ENCODE measurements around the gene ANGPTL2. TPM values are rescaled to one million over a fixed set of nuclear protein-coding genes. Genes with fewer than 3 reads are reported as not detected.

Gene ANGPTL2
- total RNA-seq, 1 donor from 2014 or later = 4.9 TPM

DNA sequence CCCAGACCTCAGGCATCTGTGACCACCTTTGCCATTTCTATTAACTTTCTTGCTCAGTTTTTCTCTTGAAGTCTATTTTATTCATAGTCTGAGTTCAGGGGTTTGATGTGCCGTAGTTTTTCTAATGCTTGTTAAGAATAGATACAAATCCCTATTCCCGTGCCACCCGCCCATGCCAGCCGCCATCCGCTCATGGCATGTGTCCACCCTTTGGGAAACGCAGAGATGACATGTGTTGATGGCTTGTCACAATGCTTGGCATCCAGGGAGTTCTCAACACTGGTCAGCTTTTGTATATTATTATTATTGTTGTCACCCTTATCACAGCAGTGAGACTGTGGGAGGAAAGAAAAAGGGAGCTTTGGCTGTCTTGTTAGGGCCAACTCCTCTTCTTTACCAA, 17.3 kb upstream of the ANGPTL2 start:
- DNase-seq (ENCODE audit: low read depth) = no peak
- Histone ChIP-seq H3K27me3 (ENCODE audit: control insufficient read depth, insufficient read depth, low read length) (no peaks in the 10 kb centered on the region), H3K36me3 (ENCODE audit: control insufficient read depth, insufficient read depth, low read length) (no peaks in the 10 kb centered on the region), H3K4me3 (ENCODE audit: low read depth, low read length) (no peak overlapping the region)
- TF ChIP-seq, protein P1, sequence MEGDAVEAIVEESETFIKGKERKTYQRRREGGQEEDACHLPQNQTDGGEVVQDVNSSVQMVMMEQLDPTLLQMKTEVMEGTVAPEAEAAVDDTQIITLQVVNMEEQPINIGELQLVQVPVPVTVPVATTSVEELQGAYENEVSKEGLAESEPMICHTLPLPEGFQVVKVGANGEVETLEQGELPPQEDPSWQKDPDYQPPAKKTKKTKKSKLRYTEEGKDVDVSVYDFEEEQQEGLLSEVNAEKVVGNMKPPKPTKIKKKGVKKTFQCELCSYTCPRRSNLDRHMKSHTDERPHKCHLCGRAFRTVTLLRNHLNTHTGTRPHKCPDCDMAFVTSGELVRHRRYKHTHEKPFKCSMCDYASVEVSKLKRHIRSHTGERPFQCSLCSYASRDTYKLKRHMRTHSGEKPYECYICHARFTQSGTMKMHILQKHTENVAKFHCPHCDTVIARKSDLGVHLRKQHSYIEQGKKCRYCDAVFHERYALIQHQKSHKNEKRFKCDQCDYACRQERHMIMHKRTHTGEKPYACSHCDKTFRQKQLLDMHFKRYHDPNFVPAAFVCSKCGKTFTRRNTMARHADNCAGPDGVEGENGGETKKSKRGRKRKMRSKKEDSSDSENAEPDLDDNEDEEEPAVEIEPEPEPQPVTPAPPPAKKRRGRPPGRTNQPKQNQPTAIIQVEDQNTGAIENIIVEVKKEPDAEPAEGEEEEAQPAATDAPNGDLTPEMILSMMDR (IDR thresholded peaks at IDR 0.05; ENCODE audit: insufficient read depth, low read length, poor library complexity, severe bottlenecking) = no peak

DNA sequence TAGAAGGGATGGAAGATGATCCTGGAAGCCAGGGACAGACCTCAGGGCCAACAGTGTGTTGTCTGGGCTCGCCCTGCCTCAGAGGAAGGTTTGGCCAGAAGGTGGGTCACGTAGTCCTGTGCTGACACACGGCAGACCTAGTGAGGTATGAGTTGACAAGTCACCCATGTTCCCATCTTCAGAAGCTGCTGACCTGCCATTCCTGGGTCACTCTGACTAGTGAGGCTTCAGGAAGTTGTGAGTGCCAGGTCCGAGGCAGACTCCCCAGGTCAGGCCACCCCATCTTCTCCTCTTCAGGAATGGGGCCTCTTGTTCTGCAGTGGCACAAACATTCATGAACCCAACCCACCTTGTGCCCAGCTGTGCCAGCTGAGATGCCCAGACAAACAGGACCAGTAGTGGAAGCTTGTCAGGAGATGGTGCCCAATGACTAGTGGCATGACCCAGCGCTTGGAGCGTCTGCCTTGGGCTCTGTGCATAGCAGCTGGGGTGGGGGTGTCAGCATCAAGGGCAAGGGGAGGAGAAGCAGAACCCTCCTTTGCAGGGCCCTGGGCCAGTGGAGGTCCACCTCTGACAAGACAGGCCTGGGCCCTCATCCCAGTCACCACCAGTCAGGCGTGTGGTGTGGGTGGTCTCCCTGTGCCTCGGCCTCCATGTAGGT, 16.8 kb upstream of the ANGPTL2 start:
- Histone ChIP-seq H3K4me3 (ENCODE audit: low read depth, low read length) (no peak overlapping the region), H3K27me3 (ENCODE audit: control insufficient read depth, insufficient read depth, low read length) (no peaks in the 10 kb centered on the region), H3K36me3 (ENCODE audit: control insufficient read depth, insufficient read depth, low read length) (no peaks in the 10 kb centered on the region)
- no peak for DNase-seq (ENCODE audit: low read depth)
- TF ChIP-seq, protein P1 (IDR thresholded peaks at IDR 0.05; ENCODE audit: insufficient read depth, low read length, poor library complexity, severe bottlenecking) = no peak

DNA sequence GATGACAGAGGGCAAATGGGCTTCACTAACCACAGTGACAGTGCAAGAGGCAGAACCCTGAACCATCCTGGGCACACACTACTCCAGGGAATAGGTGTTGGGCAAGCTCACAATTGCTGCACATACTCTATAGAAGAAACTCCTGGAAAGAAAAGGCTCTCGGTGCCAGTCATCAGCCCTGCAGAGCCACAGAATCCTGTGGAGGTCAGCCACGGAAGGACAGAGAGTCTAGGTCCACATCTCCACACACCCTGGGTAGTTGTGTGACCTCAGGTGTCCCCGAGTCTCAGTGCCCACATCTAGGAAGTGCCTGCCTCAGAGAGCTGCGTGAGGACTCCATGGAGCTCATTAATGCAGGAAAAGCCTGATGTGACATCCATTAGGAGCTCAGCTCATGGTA, 16.0 kb upstream of the ANGPTL2 start:
- TF ChIP-seq, protein P1 (IDR thresholded peaks at IDR 0.05; ENCODE audit: insufficient read depth, low read length, poor library complexity, severe bottlenecking) = no peak
- H3K36me3 ChIP-seq (ENCODE audit: control insufficient read depth, insufficient read depth, low read length) = no peaks in the 10 kb centered on the region
- no peak for DNase-seq (ENCODE audit: low read depth)
- H3K27me3 ChIP-seq (ENCODE audit: control insufficient read depth, insufficient read depth, low read length) = no peaks in the 10 kb centered on the region
- H3K4me3 ChIP-seq (ENCODE audit: low read depth, low read length) = no peak overlapping the region

DNA sequence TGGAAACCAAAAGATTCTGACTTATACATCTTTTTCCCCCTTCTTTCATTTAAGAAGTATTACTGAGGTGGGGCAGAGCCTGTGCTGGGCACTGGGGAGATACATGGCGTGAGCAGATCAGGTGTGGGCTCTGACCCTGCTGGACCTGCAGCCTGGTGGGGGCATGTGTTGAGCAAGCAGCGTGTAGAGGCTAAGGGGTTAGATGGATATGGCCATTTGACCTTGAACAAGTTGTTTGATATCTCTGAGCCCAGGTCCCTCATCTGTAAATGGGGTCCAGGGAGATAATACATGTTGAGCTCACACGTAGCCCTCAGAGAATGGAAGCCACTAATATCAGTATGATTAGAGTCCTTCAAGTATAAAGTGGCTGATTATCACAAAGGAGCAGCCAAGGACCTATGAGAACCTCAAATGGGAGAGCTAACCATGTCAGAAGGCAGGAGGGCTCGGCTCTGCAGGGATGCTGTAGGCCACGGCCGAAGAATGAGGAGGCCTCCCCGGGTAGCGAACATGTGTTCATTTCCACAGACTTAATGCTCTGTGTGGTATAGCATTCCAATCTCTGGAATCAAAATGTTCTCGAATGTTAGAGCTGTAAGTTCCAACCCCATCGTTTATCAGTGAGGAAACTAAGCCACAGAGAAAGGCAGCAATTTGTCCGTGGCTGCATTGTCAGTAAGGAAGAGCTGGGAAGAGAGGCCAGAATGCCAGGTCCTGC, 15.4 kb upstream of the ANGPTL2 start:
- Histone ChIP-seq H3K27me3 (ENCODE audit: control insufficient read depth, insufficient read depth, low read length) (no peaks in the 10 kb centered on the region), H3K36me3 (ENCODE audit: control insufficient read depth, insufficient read depth, low read length) (no peaks in the 10 kb centered on the region), H3K4me3 (ENCODE audit: low read depth, low read length) (no peak overlapping the region)
- DNase-seq (ENCODE audit: low read depth) = no peak
- TF ChIP-seq, protein P1 (IDR thresholded peaks at IDR 0.05; ENCODE audit: insufficient read depth, low read length, poor library complexity, severe bottlenecking) = no peak

DNA sequence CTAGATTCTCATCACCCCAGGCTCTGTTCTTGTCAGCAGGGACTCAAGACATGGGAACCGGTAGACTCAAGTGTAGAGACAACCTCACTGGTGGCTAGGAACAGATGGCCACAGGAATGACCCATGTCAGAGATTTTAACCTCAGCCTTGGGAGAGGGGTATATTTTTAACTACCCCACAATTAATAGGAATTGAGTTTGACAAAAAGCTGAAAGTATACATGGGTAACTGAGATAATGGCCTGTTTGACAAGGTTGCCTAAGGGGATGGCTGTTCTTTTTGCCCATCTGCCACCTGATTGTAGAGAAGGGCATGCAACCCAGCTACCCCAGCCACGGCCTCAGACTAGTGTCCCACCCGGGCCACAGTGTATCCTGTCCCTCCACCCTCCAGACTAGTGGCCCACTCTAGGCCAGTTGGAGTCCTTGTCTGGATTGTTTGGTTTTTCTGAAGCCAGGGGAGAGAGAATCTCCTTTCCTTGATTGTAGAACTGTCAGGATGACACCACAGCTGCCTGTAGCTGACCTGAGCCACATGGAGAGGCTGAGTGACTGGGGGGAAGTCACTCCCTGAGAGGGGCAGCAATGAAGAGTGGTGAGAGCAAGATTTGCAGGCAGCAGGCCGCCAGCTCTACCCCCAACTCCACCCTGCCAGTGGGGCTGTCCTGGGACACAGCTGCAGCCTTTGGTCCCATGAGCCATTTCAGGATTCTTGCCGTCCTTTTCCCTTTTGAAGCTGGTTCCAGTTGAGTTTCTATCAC, 14.6 kb upstream of the ANGPTL2 start:
- H3K27me3 ChIP-seq (ENCODE audit: control insufficient read depth, insufficient read depth, low read length) = no peaks in the 10 kb centered on the region
- TF ChIP-seq, protein P1 (IDR thresholded peaks at IDR 0.05; ENCODE audit: insufficient read depth, low read length, poor library complexity, severe bottlenecking) = no peak
- H3K36me3 ChIP-seq (ENCODE audit: control insufficient read depth, insufficient read depth, low read length) = no peaks in the 10 kb centered on the region
- H3K4me3 ChIP-seq (ENCODE audit: low read depth, low read length) = no peak overlapping the region
- DNase-seq (ENCODE audit: low read depth) = no peak
